Natural killer cell (primary cell): ENCODE measurements around the gene ARL4C. TPM values are rescaled to one million over a fixed set of nuclear protein-coding genes. Genes with fewer than 3 reads are reported as not detected.

Source experiments
- ATAC-seq, 3 donors: fragments of 150-1000 bp in 2 of 3; fragments of 200-7000 bp in 1 of 3; cut with Tn5 transposase; 1 replicate in 1 of 3; 2 replicates in 2 of 3; pipeline ENCODE4 v1.10.0; 2021; ENCODE audit warnings: mild to moderate bottlenecking in 2 of 3, moderate library complexity in 2 of 3
- DNase-seq, 2 donors: peaks; one replicate each; pipeline versions ENCODE4 v3.0.0 to v3.0.0-alpha.2; 2013 to 2021; ENCODE audit warnings: mixed read lengths in 1 of 2
- H3K27ac ChIP-seq: one replicate; pipeline ENCODE4 v1.5.1; 2013; ENCODE audit warnings: mild to moderate bottlenecking, low read length
- H3K27me3 ChIP-seq: one replicate; pipeline ENCODE4 v1.6.1; 2013; ENCODE audit warnings: low read length; ENCODE audit not compliant: control insufficient read depth, insufficient read depth
- H3K36me3 ChIP-seq: one replicate; pipeline ENCODE4 v1.6.1; 2013; ENCODE audit warnings: low read length; ENCODE audit not compliant: control insufficient read depth, insufficient read depth
- H3K4me1 ChIP-seq: one replicate; pipeline ENCODE4 v1.6.1; 2013; ENCODE audit warnings: low read length; ENCODE audit not compliant: control insufficient read depth, insufficient read depth
- H3K4me3 ChIP-seq: one replicate; pipeline ENCODE4 v1.5.1; 2013; ENCODE audit warnings: low read length
- H3K9me3 ChIP-seq: one replicate; pipeline ENCODE4 v1.6.1; 2013; ENCODE audit warnings: low read length; ENCODE audit not compliant: control insufficient read depth, insufficient read depth
- H3K27ac Mint-ChIP-seq, 2 donors: one replicate each; pipeline ENCODE4 v1.8.0; 2022; ENCODE audit warnings: mild to moderate bottlenecking in 2 of 2, mixed read lengths in 2 of 2, moderate library complexity in 1 of 2
- H3K27me3 Mint-ChIP-seq, 2 donors: one replicate each; pipeline ENCODE4 v1.8.0; 2022; ENCODE audit warnings: low read depth in 2 of 2, mixed read lengths in 2 of 2
- H3K36me3 Mint-ChIP-seq: one replicate; pipeline ENCODE4 v1.8.0; 2022; ENCODE audit warnings: mixed read lengths
- H3K4me1 Mint-ChIP-seq, 2 donors: one replicate each; pipeline ENCODE4 v1.8.0; 2022; ENCODE audit warnings: mixed read lengths in 2 of 2
- H3K4me3 Mint-ChIP-seq: one replicate; pipeline ENCODE4 v1.8.0; 2022; ENCODE audit warnings: mild to moderate bottlenecking, moderate library complexity, mixed read lengths
- H3K9me3 Mint-ChIP-seq, 2 donors: one replicate each; pipeline ENCODE4 v1.8.0; 2022; ENCODE audit warnings: mixed read lengths in 2 of 2
- CTCF ChIP-seq: fragments of 200-600 bp; IDR thresholded peaks from one replicate; pipeline ENCODE4 v1.8.0; 2022; ENCODE audit warnings: antibody characterized with exemption
- WGBS: methylation state at CpG from one replicate; pipeline ENCODE4 v1.1.7; 2013; ENCODE audit warnings: missing lambda C conversion rate; ENCODE audit not compliant: insufficient coverage; 5-methylcytosine and 5-hydroxymethylcytosine counted together
- intact Hi-C: fragments of 100-400 bp; cut with micrococcal nuclease; formaldehyde crosslinking; loops from one replicate; pipeline ENCODE4 v1.14.2; 2022
- total RNA-seq, 4 donors: library from RNA; stranded (reverse); fragments of 120-200 nt in 1 of 4; gene quantifications; one replicate each; pipeline versions ENCODE4 v1.2.3 to v1.2.4, GENCODE V29; 2013 to 2022

ARL4C gene
- total RNA-seq, 3 donors from 2014 or later (not counting 1 experiment from before 2014, with no cell fraction given), result 492 to 756 (median 664) TPM

GRCh38 chr2:234537929-234538328, 41.0 kb upstream of the ARL4C start:
- no peak overlapping the region for H3K27ac Mint-ChIP-seq
- intact Hi-C loops, result no loop called here
- ATAC-seq (no peak), DNase-seq (no peak)
- WGBS, result 67% methylated on average over 4 of the region's 4 CpGs
- peaks cover 4 to 6% of the 10 kb centered on the region in 2 donors for H3K27me3 Mint-ChIP-seq
- no peaks in the 10 kb centered on the region for H3K36me3 Mint-ChIP-seq
- Histone ChIP-seq H3K27me3 (no peaks in the 10 kb centered on the region), H3K9me3 (peaks cover 5% of the 10 kb centered on the region), H3K4me1 (no peaks in the 10 kb centered on the region), H3K36me3 (no peaks in the 10 kb centered on the region), H3K4me3 (no peak overlapping the region), H3K27ac (no peak overlapping the region)
- no peak overlapping the region for H3K4me3 Mint-ChIP-seq
- TF ChIP-seq CTCF, result no peak
- no peaks in the 10 kb centered on the region for H3K4me1 Mint-ChIP-seq
- no peaks in the 10 kb centered on the region for H3K9me3 Mint-ChIP-seq

- H3K36me3 Mint-ChIP-seq, result no peaks in the 10 kb centered on the region
- DNase-seq (no peak), ATAC-seq (no peak)
- WGBS, result 65% methylated on average over 12 of the region's 13 CpGs
- H3K4me1 ChIP-seq, result no peaks in the 10 kb centered on the region
- H3K27ac Mint-ChIP-seq, result no peak overlapping the region
- H3K9me3 Mint-ChIP-seq, result no peaks in the 10 kb centered on the region
- intact Hi-C loops, result no loop called here
- no peak overlapping the region for H3K4me3 Mint-ChIP-seq
- no peak for TF ChIP-seq CTCF
- no peaks in the 10 kb centered on the region for H3K27me3 ChIP-seq
- no peaks in the 10 kb centered on the region for H3K4me1 Mint-ChIP-seq
- H3K27ac ChIP-seq, result no peak overlapping the region
- H3K4me3 ChIP-seq, result no peak overlapping the region
- H3K36me3 ChIP-seq, result no peaks in the 10 kb centered on the region
- H3K27me3 Mint-ChIP-seq, result peaks cover 9 to 17% of the 10 kb centered on the region in 2 donors
- H3K9me3 ChIP-seq, result peaks cover 5% of the 10 kb centered on the region
These were observed 39.5 kb upstream of the ARL4C start for GRCh38 chr2:234536178-234536965.

GRCh38 chr2:234535464-234535863, 38.6 kb upstream of the ARL4C start:
- H3K4me3 ChIP-seq, result no peak overlapping the region
- H3K27ac Mint-ChIP-seq, result no peak overlapping the region
- no peaks in the 10 kb centered on the region for H3K4me1 Mint-ChIP-seq
- H3K4me1 ChIP-seq, result no peaks in the 10 kb centered on the region
- H3K4me3 Mint-ChIP-seq, result no peak overlapping the region
- peaks cover 13 to 24% of the 10 kb centered on the region in 2 donors for H3K27me3 Mint-ChIP-seq
- ATAC-seq, result no peak
- H3K9me3 ChIP-seq, result peaks cover 5% of the 10 kb centered on the region
- TF ChIP-seq CTCF, result no peak
- intact Hi-C loops, result no loop called here
- H3K36me3 Mint-ChIP-seq, result no peaks in the 10 kb centered on the region
- H3K27ac ChIP-seq, result no peak overlapping the region
- DNase-seq, result no peak
- H3K27me3 ChIP-seq, result no peaks in the 10 kb centered on the region
- no CpG with 5 or more reads among the region's 1 CpG for WGBS
- H3K9me3 Mint-ChIP-seq, result no peaks in the 10 kb centered on the region
- H3K36me3 ChIP-seq, result no peaks in the 10 kb centered on the region

- Mint-ChIP-seq H3K27ac (no peak overlapping the region), H3K36me3 (no peaks in the 10 kb centered on the region), H3K4me1 (no peaks in the 10 kb centered on the region), H3K27me3 (peaks cover 11 to 25% of the 10 kb centered on the region in 2 donors), H3K9me3 (no peaks in the 10 kb centered on the region), H3K4me3 (no peak overlapping the region)
- no peaks in the 10 kb centered on the region for H3K4me1 ChIP-seq
- H3K9me3 ChIP-seq, result peaks cover 5% of the 10 kb centered on the region
- 87% methylated on average over 8 of the region's 8 CpGs for WGBS
- H3K4me3 ChIP-seq, result no peak overlapping the region
- TF ChIP-seq CTCF, result no peak
- DNase-seq, result no peak
- H3K36me3 ChIP-seq, result no peaks in the 10 kb centered on the region
- no peak for ATAC-seq
- no peak overlapping the region for H3K27ac ChIP-seq
- no peaks in the 10 kb centered on the region for H3K27me3 ChIP-seq
- intact Hi-C loops, result no loop called here
These were observed 37.6 kb upstream of the ARL4C start for GRCh38 chr2:234534515-234534914.
